ENCODE data around the gene PARN.

DNA sequence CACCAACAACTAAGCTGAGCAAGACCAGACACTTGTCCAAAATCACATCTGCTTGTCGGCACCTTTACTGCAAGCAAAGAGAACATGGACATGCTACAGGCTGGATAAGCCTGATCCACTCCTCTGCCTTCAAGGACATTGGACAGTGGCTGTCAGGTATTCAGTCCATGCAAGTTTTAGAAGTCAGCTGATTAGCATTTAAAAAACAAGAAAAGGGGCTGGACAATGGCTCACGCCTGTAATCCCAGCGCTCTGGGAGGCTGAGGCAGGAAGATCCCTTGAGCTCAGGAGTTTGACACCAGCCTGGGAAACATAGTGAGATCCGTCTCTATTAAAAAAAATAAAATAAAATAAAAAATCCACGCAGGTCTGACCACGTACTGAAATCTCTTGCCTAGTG is 20.3 kb downstream of the PARN start:
- TF ChIP-seq POLR2A (IDR thresholded peaks at IDR 0.05; ENCODE audit: low read depth, low read length) (no peak), POLR2AphosphoS5 (IDR thresholded peaks at IDR 0.05; ENCODE audit: low read depth, low read length) (no peak)
